Measurements from ENCODE around the gene GALNT9. TPM values are rescaled to one million over a fixed set of nuclear protein-coding genes. Genes with fewer than 3 reads are reported as not detected.

Gene GALNT9
- total RNA-seq, 1 experiment from 2014 or later = 2.6 TPM

DNA sequence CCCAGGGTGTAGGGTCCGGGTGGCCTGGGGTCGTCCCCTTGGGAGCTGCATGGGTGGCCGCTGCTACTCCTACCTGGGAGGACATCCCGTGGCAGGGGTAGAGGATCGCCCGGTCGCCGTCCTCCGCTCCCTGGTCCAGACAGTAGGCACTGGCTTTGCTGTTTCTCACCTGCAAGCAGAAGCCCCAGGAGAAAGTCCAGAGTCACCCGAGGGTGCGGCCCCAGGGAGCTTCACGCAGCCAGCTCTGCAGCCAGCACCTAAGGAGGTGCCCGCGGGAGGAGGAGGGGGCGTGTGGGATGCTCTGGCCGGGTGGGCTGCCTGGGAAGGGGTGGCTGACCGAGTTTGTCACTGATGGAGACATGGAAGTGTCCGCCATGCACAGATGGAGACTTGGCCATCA lies 130.3 kb downstream of the GALNT9 start:
- no peaks in the 10 kb centered on the region for H3K27me3 ChIP-seq (ENCODE audit: insufficient read depth, low read length)
- no peak overlapping the region for H2AFZ ChIP-seq (ENCODE audit: low read depth, low read length, poor library complexity, severe bottlenecking)
- no peaks in the 10 kb centered on the region for H3K9me2 ChIP-seq (ENCODE audit: insufficient read depth)
- ChIA-PET POLR2A (no interaction called here), CTCF (no interaction called here), RAD21 (ENCODE audit: low non-redundant PET in 1 of 2, low total read pairs in 2 of 2, uncharacterized antibody in 2 of 2, unreplicated experiment in 2 of 2) (no interaction called here)
- H3K4me1 ChIP-seq (ENCODE audit: control insufficient read depth in 1 of 2, insufficient read depth in 2 of 2, low read length in 2 of 2) = no peaks in the 10 kb centered on the region
- H3K9ac ChIP-seq (ENCODE audit: low read length) = no peak overlapping the region
- H3K27ac ChIP-seq (ENCODE audit: low read depth, low read length) = no peak overlapping the region
- DNase-seq (ENCODE audit: low read depth, low spot score) (no peak), ATAC-seq (no peak)
- no peak overlapping the region for H3K4me3 ChIP-seq (replicated peaks in 1 of 2; ENCODE audit: low read depth in 1 of 2, low read length in 2 of 2)
- H3K9me3 ChIP-seq (ENCODE audit: control insufficient read depth in 1 of 2, insufficient read depth in 1 of 2, low read depth in 1 of 2, low read length in 2 of 2) = peaks cover 3 to 5% of the 10 kb centered on the region in 2 experiments; a peak in 2 of 4 replicates
- H3K79me2 ChIP-seq (ENCODE audit: insufficient read depth, low read length) = no peaks in the 10 kb centered on the region
- intact Hi-C loops (cut with micrococcal nuclease) = no loop called here
- TF ChIP-seq CBX3 (IDR thresholded peaks at IDR 0.05; ENCODE audit: low read depth) = no peak
- TF ChIP-seq SRF (IDR thresholded peaks at IDR 0.05; ENCODE audit: low read depth) = no peak
- TF ChIP-seq FOSL1 (IDR thresholded peaks at IDR 0.05; ENCODE audit: low read depth) = no peak
- TF ChIP-seq, protein P1, sequence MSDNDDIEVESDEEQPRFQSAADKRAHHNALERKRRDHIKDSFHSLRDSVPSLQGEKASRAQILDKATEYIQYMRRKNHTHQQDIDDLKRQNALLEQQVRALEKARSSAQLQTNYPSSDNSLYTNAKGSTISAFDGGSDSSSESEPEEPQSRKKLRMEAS (IDR thresholded peaks at IDR 0.05) = no peak
- TF ChIP-seq ZFX (IDR thresholded peaks at IDR 0.05) = no peak
- no peak for TF ChIP-seq EGR1 (IDR thresholded peaks at IDR 0.05; ENCODE audit: low read depth)
- no peaks in the 10 kb centered on the region for H4K20me1 ChIP-seq (ENCODE audit: insufficient read depth)
- H3K4me2 ChIP-seq (ENCODE audit: low read length) = no peak overlapping the region
- no peaks in the 10 kb centered on the region for H3K36me3 ChIP-seq (ENCODE audit: control insufficient read depth in 1 of 2, insufficient read depth in 2 of 2, low read length in 2 of 2)
- BruUV-seq (replicated peaks) = no TSS peak

DNA sequence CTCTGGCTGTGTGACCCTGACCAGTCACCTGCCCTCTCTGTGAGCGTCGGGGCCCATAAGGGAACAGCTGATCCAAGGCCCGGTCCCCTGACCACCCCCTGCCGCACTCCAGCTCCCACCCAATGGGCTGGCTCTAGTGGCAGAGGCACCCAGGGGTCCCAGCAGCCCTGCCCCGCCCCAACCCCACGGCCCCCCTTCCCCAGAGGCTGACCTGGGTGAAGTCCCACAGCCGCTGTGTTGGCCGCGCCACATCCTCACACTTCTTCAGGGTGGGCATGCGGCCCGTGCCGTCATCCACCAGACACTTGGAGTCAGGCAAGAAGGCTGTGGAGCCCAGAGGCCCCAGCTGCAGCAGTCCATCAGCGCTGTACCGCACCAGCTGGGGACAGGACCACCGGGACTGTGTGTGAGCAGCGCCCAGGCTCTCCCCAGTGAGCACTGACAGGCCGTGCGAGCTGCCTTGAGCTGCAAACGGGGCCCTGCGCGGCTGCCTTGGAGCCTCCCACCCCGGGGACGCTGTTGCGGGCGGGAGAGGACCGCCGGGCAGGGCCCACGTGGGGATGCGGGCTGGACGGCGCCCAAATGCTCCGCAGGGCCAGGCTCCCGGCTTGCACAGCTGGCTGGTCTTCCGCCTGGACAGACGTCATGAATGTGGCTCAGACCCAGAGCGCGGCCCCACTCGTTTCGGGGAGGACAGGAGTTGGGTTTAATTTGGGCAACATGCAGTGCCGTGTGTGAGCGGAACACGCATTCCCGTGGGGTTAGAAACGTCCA lies 131.6 kb downstream of the GALNT9 start:
- ATAC-seq = no peak
- Histone ChIP-seq H3K9me2 (ENCODE audit: insufficient read depth) (no peaks in the 10 kb centered on the region), H3K9ac (ENCODE audit: low read length) (no peak overlapping the region), H3K36me3 (ENCODE audit: control insufficient read depth in 1 of 2, insufficient read depth in 2 of 2, low read length in 2 of 2) (no peaks in the 10 kb centered on the region), H2AFZ (ENCODE audit: low read depth, low read length, poor library complexity, severe bottlenecking) (no peak overlapping the region), H3K9me3 (ENCODE audit: control insufficient read depth in 1 of 2, insufficient read depth in 1 of 2, low read depth in 1 of 2, low read length in 2 of 2) (peaks cover 9 to 14% of the 10 kb centered on the region in 2 experiments; a peak in 2 of 4 replicates), H4K20me1 (ENCODE audit: insufficient read depth) (no peaks in the 10 kb centered on the region), H3K4me3 (replicated peaks in 1 of 2; ENCODE audit: low read depth in 1 of 2, low read length in 2 of 2) (no peak overlapping the region), H3K27me3 (ENCODE audit: insufficient read depth, low read length) (no peaks in the 10 kb centered on the region), H3K4me2 (ENCODE audit: low read length) (no peak overlapping the region), H3K27ac (ENCODE audit: low read depth, low read length) (no peak overlapping the region), H3K4me1 (ENCODE audit: control insufficient read depth in 1 of 2, insufficient read depth in 2 of 2, low read length in 2 of 2) (no peaks in the 10 kb centered on the region), H3K79me2 (ENCODE audit: insufficient read depth, low read length) (no peaks in the 10 kb centered on the region)
- ChIA-PET CTCF (no interaction called here), POLR2A (no interaction called here), RAD21 (ENCODE audit: low non-redundant PET in 1 of 2, low total read pairs in 2 of 2, uncharacterized antibody in 2 of 2, unreplicated experiment in 2 of 2) (no interaction called here)
- intact Hi-C loops (cut with micrococcal nuclease) = no loop called here
- BruUV-seq (replicated peaks) = no TSS peak
- DNase-seq (ENCODE audit: low read depth, low spot score) = no peak
- TF ChIP-seq, protein P2, sequence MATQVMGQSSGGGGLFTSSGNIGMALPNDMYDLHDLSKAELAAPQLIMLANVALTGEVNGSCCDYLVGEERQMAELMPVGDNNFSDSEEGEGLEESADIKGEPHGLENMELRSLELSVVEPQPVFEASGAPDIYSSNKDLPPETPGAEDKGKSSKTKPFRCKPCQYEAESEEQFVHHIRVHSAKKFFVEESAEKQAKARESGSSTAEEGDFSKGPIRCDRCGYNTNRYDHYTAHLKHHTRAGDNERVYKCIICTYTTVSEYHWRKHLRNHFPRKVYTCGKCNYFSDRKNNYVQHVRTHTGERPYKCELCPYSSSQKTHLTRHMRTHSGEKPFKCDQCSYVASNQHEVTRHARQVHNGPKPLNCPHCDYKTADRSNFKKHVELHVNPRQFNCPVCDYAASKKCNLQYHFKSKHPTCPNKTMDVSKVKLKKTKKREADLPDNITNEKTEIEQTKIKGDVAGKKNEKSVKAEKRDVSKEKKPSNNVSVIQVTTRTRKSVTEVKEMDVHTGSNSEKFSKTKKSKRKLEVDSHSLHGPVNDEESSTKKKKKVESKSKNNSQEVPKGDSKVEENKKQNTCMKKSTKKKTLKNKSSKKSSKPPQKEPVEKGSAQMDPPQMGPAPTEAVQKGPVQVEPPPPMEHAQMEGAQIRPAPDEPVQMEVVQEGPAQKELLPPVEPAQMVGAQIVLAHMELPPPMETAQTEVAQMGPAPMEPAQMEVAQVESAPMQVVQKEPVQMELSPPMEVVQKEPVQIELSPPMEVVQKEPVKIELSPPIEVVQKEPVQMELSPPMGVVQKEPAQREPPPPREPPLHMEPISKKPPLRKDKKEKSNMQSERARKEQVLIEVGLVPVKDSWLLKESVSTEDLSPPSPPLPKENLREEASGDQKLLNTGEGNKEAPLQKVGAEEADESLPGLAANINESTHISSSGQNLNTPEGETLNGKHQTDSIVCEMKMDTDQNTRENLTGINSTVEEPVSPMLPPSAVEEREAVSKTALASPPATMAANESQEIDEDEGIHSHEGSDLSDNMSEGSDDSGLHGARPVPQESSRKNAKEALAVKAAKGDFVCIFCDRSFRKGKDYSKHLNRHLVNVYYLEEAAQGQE (IDR thresholded peaks at IDR 0.05; ENCODE audit: low read depth) = no peak
- no peak for TF ChIP-seq EZH2 (IDR thresholded peaks at IDR 0.05)
- TF ChIP-seq CBX3 (IDR thresholded peaks at IDR 0.05; ENCODE audit: low read depth) = no peak
- TF ChIP-seq YY1 (IDR thresholded peaks at IDR 0.05; ENCODE audit: extremely low read depth, insufficient replicate concordance, low read depth, low read length) = no peak
- TF ChIP-seq, protein P3, sequence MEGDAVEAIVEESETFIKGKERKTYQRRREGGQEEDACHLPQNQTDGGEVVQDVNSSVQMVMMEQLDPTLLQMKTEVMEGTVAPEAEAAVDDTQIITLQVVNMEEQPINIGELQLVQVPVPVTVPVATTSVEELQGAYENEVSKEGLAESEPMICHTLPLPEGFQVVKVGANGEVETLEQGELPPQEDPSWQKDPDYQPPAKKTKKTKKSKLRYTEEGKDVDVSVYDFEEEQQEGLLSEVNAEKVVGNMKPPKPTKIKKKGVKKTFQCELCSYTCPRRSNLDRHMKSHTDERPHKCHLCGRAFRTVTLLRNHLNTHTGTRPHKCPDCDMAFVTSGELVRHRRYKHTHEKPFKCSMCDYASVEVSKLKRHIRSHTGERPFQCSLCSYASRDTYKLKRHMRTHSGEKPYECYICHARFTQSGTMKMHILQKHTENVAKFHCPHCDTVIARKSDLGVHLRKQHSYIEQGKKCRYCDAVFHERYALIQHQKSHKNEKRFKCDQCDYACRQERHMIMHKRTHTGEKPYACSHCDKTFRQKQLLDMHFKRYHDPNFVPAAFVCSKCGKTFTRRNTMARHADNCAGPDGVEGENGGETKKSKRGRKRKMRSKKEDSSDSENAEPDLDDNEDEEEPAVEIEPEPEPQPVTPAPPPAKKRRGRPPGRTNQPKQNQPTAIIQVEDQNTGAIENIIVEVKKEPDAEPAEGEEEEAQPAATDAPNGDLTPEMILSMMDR (IDR thresholded peaks at IDR 0.05 in 2 of 3, conservative IDR thresholded peaks at IDR 0.05 in 1 of 3; ENCODE audit: borderline replicate concordance in 1 of 3, insufficient read depth in 1 of 3, low read depth in 2 of 3, low read length in 2 of 3) = no peak
- no peak for TF ChIP-seq JUND (IDR thresholded peaks at IDR 0.05)
- no peak for TF ChIP-seq POLR2A (IDR thresholded peaks at IDR 0.05; ENCODE audit: borderline replicate concordance, extremely low read depth, insufficient read depth, insufficient read length)
- no peak for TF ChIP-seq ZNF274 (IDR thresholded peaks at IDR 0.05; ENCODE audit: low read depth, low read length)
- no peak for TF ChIP-seq EGR1 (IDR thresholded peaks at IDR 0.05; ENCODE audit: low read depth)
- TF ChIP-seq, protein P4, sequence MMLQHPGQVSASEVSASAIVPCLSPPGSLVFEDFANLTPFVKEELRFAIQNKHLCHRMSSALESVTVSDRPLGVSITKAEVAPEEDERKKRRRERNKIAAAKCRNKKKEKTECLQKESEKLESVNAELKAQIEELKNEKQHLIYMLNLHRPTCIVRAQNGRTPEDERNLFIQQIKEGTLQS (IDR thresholded peaks at IDR 0.05) = no peak
- no peak for TF ChIP-seq EZH2phosphoT487 (IDR thresholded peaks at IDR 0.05; ENCODE audit: borderline replicate concordance)
- TF ChIP-seq SRF (IDR thresholded peaks at IDR 0.05; ENCODE audit: low read depth) = no peak

All from HCT116 (cell line).